K562 (cell line): ENCODE results near the gene SRL. TPM values are rescaled to one million over a fixed set of nuclear protein-coding genes. Genes with fewer than 3 reads are reported as not detected.

Experiments
- ATAC-seq: fragments of 200-7000 bp; cut with Tn5 transposase; 3 replicates; pipeline ENCODE4 v1.9.1; 2020; ENCODE audit warnings: moderate library complexity
- BruUV-seq: library from RNA; stranded (reverse); fragments of 400-500 nt; replicated peaks from 2 replicates; lab custom pipeline; 2021; lab: Mats Ljungman, UMichigan
- CTCF ChIA-PET: fragments of 300-600 bp; formaldehyde crosslinking; extraction: SDS; loops from one replicate; lab custom pipeline; 2021; ENCODE audit warnings: low intra/inter-chr PET ratio; lab: Yijun Ruan, JAX
- POLR2A ChIA-PET: fragments of 300-600, 350-650 bp; sonication (Branson Sonifier 250); formaldehyde crosslinking; extraction: SDS; loops from one replicate; lab custom pipeline; 2021; ENCODE audit warnings: antibody characterized with exemption, inconsistent platforms; lab: Yijun Ruan, JAX
- DNase-seq, 4 experiments: peaks; one replicate each; pipeline versions ENCODE4 v3.0.0 to v3.0.0-alpha.2; 2011 to 2018; ENCODE audit warnings: low spot score in 3 of 4, mixed read lengths in 3 of 4; ENCODE audit errors: extremely low read depth in 1 of 4
- FAIRE-seq: peaks from 2 replicates; lab custom pipeline; 2011; peaks lifted over from hg19 to GRCh38; lab: Jason Lieb, UNC
- H2AFZ ChIP-seq: 2 replicates; pipeline ENCODE4 v1.6.0; 2011; ENCODE audit warnings: low read depth, low read length, control low read depth, inconsistent platforms
- H3K27ac ChIP-seq: fragments of 200-600 bp; 3 replicates; pipeline ENCODE4 v1.8.0; 2011; ENCODE audit warnings: low read depth, mild to moderate bottlenecking, control low read depth, inconsistent platforms, low read length, moderate library complexity, mixed read lengths; ENCODE audit errors: extremely low read depth
- H3K27me3 ChIP-seq, 2 experiments: fragments of 300-600 bp in 1 of 2; 2 replicates in 1 of 2; 3 replicates in 1 of 2; pipeline versions ENCODE4 v1.6.0 to v1.8.0; 2011; ENCODE audit warnings: inconsistent platforms in 2 of 2, low read length in 2 of 2, mild to moderate bottlenecking in 1 of 2, mixed read lengths in 1 of 2, moderate library complexity in 1 of 2; ENCODE audit not compliant: control insufficient read depth in 2 of 2, insufficient read depth in 2 of 2
- H3K36me3 ChIP-seq: fragments of 300-600 bp; 3 replicates; pipeline ENCODE4 v1.8.0; 2011; ENCODE audit warnings: mild to moderate bottlenecking, low read length, inconsistent platforms; ENCODE audit not compliant: control insufficient read depth, insufficient read depth
- H3K4me1 ChIP-seq, 2 experiments: fragments of 200-600 bp in 1 of 2; replicated peaks in 1 of 2; 2 replicates in 1 of 2; 3 replicates in 1 of 2; pipeline versions ENCODE4 v1.5.1 to v1.8.0; 2011; ENCODE audit warnings: inconsistent platforms in 2 of 2, low read length in 2 of 2, mild to moderate bottlenecking in 1 of 2, mixed read lengths in 1 of 2, moderate library complexity in 1 of 2; ENCODE audit not compliant: control insufficient read depth in 2 of 2, insufficient read depth in 2 of 2
- H3K4me2 ChIP-seq: 2 replicates; pipeline ENCODE4 v1.6.1; 2011; ENCODE audit warnings: low read length, control low read depth, inconsistent platforms, mixed read lengths; ENCODE audit not compliant: insufficient read depth
- H3K4me3 ChIP-seq: fragments of 200-600 bp; sonication (generic), shearing (Covaris generic); 2 replicates; pipeline ENCODE4 v1.5.1; 2016; ENCODE audit warnings: control low read depth, inconsistent platforms
- H3K79me2 ChIP-seq: fragments of 200-600 bp; 3 replicates; pipeline ENCODE4 v1.8.0; 2011; ENCODE audit warnings: low read length, inconsistent platforms; ENCODE audit not compliant: control insufficient read depth, insufficient read depth
- H3K9ac ChIP-seq, 2 experiments: 2 replicates each; pipeline versions ENCODE4 v1.6.0 to v1.6.1; 2011; ENCODE audit warnings: low read depth in 2 of 2, low read length in 2 of 2, control low read depth in 1 of 2, inconsistent platforms in 1 of 2, mild to moderate bottlenecking in 1 of 2, mixed read lengths in 1 of 2; ENCODE audit not compliant: insufficient read depth in 1 of 2
- H3K9me1 ChIP-seq: one replicate; pipeline ENCODE4 v1.6.0; 2011; ENCODE audit warnings: inconsistent platforms, mild to moderate bottlenecking, low read length, moderate library complexity; ENCODE audit not compliant: control insufficient read depth, insufficient read depth
- H3K9me3 ChIP-seq: replicated peaks from 2 replicates; pipeline ENCODE4 v1.5.1; 2011; ENCODE audit warnings: low read depth, low read length, inconsistent platforms; ENCODE audit not compliant: control insufficient read depth, insufficient read depth
- H4K20me1 ChIP-seq: replicated peaks from 2 replicates; pipeline ENCODE4 v1.6.1; 2011; ENCODE audit warnings: low read length, inconsistent platforms, mixed read lengths; ENCODE audit not compliant: control insufficient read depth, insufficient read depth
- MCM7 ChIP-seq, 2 experiments: fragments of 450-650 bp; IDR thresholded peaks; 2 replicates each; pipeline ENCODE4 v1.6.1; 2016 to 2018
- PKNOX1 ChIP-seq: fragments of 450-650 bp; IDR thresholded peaks from 2 replicates; pipeline ENCODE4 v1.6.1; 2016
- WGBS: fragments of 100-300 bp; shearing (Covaris generic); methylation state at CpG from one replicate; pipeline ENCODE4 v1.1.6; 2016; ENCODE audit warnings: low coverage, mixed read lengths; ENCODE audit not compliant: insufficient coverage; ENCODE audit errors: missing lambda C conversion rate; 5-methylcytosine and 5-hydroxymethylcytosine counted together
- in situ Hi-C: fragments of 300-500 bp; cut with MboI; formaldehyde crosslinking; loops from 4 replicates; pipeline ENCODE4 v1.15.0; 2018; ENCODE audit warnings: inconsistent platforms, mixed read lengths
- intact Hi-C: fragments of 100-400 bp; cut with micrococcal nuclease; formaldehyde crosslinking; loops from 2 replicates; pipeline ENCODE4 v1.14.2; 2022
- polyA plus RNA-seq, 8 experiments: library from polyadenylated mRNA; depleted of rRNA in 4 of 8; stranded (reverse) in 5 of 8; unstranded in 3 of 8; fragments of >200 nt; fragmentation: Nextera tagmentation in 2 of 8; fragmentation: Illumina TruSeq in 1 of 8; extraction: Ambion mirVana in 2 of 8; extraction: Trizol in 1 of 8; gene quantifications; 2 replicates each; pipeline versions ENCODE4 v1.2.1 to v1.2.3, GENCODE V29; 2011 to 2014; ENCODE audit warnings: inconsistent platforms in 1 of 8, missing spikeins in 1 of 8
- total RNA-seq, 7 experiments: library from RNA; depleted of rRNA in 6 of 7; stranded (reverse); fragments of >200 nt in 6 of 7; fragmentation: Illumina TruSeq in 2 of 7; extraction: Trizol in 2 of 7; gene quantifications; 2 replicates each; pipeline versions ENCODE4 v1.2.1 to v1.2.3, GENCODE V29; 2011 to 2021; ENCODE audit warnings: low replicate concordance in 1 of 7

SRL gene
- total and polyA plus RNA-seq, 9 of the 15 experiments (the other 6 are each of a cell fraction or from before 2014, with no cell fraction given) = 0.01 TPM; not detected in 8

- BruUV-seq = no TSS peak
- no peaks in the 10 kb centered on the region for H3K79me2 ChIP-seq
- H3K9me3 ChIP-seq = no peaks in the 10 kb centered on the region
- TF ChIP-seq MCM7 (IDR thresholded peaks at IDR 0.05) (no peak), PKNOX1 (0 out of 2 replicates have a peak, but pooled peaks have one; percentile 23)
- POLR2A ChIA-PET = interaction anchor here (0.7 to 0.9 kb wide), 2 partner anchors 10 to 38 kb away, joined by 3 to 4 read pairs; no protein-coding TSS in a partner anchor
- H3K4me1 ChIP-seq = peaks cover 12 to 16% of the 10 kb centered on the region in 2 experiments; a peak in 4 of 5 replicates
- CTCF ChIA-PET = no interaction called here
- H3K4me2 ChIP-seq = no peak overlapping the region
- H4K20me1 ChIP-seq = no peaks in the 10 kb centered on the region
- H3K36me3 ChIP-seq = no peaks in the 10 kb centered on the region
- no peaks in the 10 kb centered on the region for H3K9me1 ChIP-seq
- H3K9ac ChIP-seq = no peak overlapping the region
- ATAC-seq (no peak), FAIRE-seq (no peak), DNase-seq (no peak)
- 34% methylated on average over 23 of the region's 23 CpGs for WGBS
- peaks cover 10 to 44% of the 10 kb centered on the region in 2 experiments; a peak in 4 of 5 replicates for H3K27me3 ChIP-seq
- no peak overlapping the region for H3K4me3 ChIP-seq
- peak overlapping the region; percentile 32 for H2AFZ ChIP-seq
- intact Hi-C loops = loop anchor here (10.0 kb wide), 1 partner anchor 197 kb away; no protein-coding TSS in a partner anchor
- in situ Hi-C loops = loop anchor here (10.0 kb wide), 1 partner anchor 117 kb away; no protein-coding TSS in a partner anchor
- no peak overlapping the region for H3K27ac ChIP-seq
Observed at GRCh38 chr16:4207683-4208340, 34.1 kb downstream of the SRL start.
